Activated CD8-positive, alpha-beta memory T cell treated with anti-CD3 and anti-CD28 coated beads, Interleukin-2, amount 50 U/mL, for 1 hour (primary cell): Measurements from ENCODE around the gene HBQ1.
"Not testable (repeated sequence)": the region's sequence is repeated elsewhere in the genome, so short reads cannot be mapped to it uniquely, and the experiment has no call there.

ENCODE experiments used
- DNase-seq: peaks from one replicate; pipeline ENCODE4 v3.0.0-alpha.2; 2020; ENCODE audit errors: extremely low read depth

HBQ1 gene

GRCh38 chr16:160691-161190, 19.5 kb upstream of the HBQ1 start:
- no peak for DNase-seq

DNA sequence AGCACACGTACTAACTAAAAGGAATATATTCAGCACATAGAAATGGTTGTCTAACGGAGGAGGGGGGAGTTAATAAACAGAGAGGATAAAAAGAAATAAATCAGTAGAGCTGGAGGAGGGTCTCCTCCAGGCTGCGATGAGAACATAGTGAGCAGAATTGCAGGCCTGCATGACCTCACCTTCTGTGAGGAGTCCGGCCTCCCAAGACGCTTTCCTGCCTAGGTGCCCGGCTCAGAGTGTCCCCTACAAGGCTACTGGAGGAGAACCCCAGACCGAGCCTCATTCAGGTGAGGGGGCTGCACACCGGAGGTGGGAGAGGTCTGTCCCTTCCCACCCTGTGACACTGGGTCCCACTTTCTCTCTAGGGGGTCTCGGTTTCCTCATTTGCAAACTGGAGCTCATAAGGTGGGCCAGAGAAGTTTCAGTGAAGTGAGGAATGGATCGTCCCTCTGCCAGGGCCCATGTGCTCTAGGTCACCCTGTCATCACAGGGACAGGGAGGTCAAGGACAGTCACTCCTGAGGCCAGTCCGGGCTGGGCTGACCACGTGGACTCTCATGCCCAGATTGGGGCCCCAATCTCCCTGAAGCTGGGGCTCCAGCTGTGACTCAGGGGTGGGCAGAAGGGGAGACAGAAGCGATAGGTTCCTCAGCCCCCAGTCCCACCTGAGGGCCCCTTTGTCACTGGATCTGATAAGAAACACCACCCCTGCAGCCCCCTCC, 17.8 kb upstream of the HBQ1 start:
- no peak for DNase-seq

GRCh38 chr16:163139-163538, 17.1 kb upstream of the HBQ1 start:
- not testable (repeated sequence) for DNase-seq

GRCh38 chr16:163696-164095, 16.6 kb upstream of the HBQ1 start:
- not testable (repeated sequence) for DNase-seq

- not testable (repeated sequence) for DNase-seq
Observed at GRCh38 chr16:164134-164823, 16.0 kb upstream of the HBQ1 start.

- DNase-seq: no peak
Observed at GRCh38 chr16:164827-165538, 15.3 kb upstream of the HBQ1 start.

GRCh38 chr16:165539-166374, 14.5 kb upstream of the HBQ1 start, which contains the start of gene HBM:
HBM (plus strand) TSS chr16:165978; CDS start chr16:165998, 20 bp downstream.
- no peak for DNase-seq

GRCh38 chr16:166375-167121, 13.7 kb upstream of the HBQ1 start:
- DNase-seq: no peak

DNA sequence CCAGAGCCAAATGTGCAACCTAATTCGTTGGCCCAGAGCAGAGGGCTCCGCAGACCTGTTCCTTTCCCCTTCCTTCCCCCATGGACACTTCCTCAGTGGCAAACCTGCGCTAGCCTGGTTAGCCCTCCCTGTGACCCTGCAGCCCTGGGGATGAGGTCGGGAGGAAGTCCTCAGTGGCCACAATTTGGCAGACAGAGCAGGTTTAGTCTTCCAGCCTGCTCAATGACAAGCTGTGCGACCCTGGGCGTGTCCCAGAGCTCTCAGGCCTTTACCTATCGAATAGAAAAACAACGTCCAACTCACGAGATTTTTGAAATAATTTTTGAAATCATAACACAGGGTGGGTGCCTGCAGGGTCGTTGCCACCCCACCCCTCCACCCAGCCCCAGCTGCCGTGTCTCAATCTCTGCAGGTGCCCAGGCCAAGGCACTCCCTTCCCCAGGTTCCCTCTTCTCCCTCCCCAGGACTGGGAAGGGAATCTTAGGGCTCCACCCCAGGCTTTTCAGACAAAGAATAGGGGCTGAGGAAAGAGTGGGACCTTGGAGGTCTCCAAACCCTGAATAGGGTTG, 13.1 kb upstream of the HBQ1 start:
- no peak for DNase-seq

DNA sequence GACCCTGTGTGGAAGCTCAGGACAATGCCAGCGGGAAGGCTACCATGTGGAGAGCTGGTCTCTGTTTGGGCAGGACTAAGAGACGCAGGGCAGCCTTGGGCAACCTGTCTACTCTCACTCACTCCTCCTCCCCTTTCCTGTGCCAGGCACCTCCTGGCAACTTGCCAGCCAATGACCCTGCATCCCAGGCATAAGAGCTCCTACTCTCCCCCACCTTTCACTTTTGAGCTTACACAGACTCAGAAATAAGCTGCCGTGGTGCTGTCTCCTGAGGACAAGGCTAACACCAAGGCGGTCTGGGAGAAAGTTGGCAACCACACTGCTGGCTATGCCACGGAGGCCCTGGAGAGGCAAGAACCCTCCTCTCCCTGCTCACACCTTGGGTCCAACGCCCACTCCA, 11.8 kb upstream of the HBQ1 start:
- DNase-seq: no peak

GRCh38 chr16:169014-169413, 11.2 kb upstream of the HBQ1 start:
- no peak for DNase-seq

DNA sequence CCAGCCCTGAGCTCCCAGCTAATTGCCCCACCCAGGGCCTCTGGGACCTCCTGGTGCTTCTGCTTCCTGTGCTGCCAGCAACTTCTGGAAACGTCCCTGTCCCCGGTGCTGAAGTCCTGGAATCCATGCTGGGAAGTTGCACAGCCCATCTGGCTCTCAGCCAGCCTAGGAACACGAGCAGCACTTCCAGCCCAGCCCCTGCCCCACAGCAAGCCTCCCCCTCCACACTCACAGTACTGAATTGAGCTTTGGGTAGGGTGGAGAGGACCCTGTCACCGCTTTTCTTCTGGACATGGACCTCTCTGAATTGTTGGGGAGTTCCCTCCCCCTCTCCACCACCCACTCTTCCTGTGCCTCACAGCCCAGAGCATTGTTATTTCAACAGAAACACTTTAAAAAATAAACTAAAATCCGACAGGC, 10.2 kb upstream of the HBQ1 start:
- not testable (repeated sequence) for DNase-seq

DNA sequence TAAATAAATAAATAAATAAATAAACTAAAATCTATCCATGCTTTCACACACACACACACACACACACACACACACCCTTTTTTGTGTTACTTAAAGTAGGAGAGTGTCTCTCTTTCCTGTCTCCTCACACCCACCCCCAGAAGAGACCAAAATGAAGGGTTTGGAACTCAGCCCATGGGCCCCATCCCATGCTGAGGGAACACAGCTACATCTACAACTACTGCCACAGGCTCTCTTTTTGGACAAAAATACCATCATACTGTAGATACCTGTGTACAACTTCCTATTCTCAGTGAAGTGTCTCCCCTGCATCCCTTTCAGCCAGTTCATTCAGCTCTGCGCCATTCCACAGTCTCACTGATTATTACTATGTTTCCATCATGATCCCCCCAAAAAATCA, 9.5 kb upstream of the HBQ1 start:
- DNase-seq: no peak

- not testable (repeated sequence) for DNase-seq
Observed at GRCh38 chr16:172374-172941, 7.8 kb upstream of the HBQ1 start, which contains the start of gene HBA2. HBA2 (plus strand) TSS chr16:172876; CDS start chr16:172913, 37 bp downstream.

DNA sequence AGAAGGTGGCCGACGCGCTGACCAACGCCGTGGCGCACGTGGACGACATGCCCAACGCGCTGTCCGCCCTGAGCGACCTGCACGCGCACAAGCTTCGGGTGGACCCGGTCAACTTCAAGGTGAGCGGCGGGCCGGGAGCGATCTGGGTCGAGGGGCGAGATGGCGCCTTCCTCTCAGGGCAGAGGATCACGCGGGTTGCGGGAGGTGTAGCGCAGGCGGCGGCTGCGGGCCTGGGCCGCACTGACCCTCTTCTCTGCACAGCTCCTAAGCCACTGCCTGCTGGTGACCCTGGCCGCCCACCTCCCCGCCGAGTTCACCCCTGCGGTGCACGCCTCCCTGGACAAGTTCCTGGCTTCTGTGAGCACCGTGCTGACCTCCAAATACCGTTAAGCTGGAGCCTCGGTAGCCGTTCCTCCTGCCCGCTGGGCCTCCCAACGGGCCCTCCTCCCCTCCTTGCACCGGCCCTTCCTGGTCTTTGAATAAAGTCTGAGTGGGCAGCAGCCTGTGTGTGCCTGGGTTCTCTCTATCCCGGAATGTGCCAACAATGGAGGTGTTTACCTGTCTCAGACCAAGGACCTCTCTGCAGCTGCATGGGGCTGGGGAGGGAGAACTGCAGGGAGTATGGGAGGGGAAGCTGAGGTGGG, 6.9 kb upstream of the HBQ1 start:
- not testable (repeated sequence) for DNase-seq

DNA sequence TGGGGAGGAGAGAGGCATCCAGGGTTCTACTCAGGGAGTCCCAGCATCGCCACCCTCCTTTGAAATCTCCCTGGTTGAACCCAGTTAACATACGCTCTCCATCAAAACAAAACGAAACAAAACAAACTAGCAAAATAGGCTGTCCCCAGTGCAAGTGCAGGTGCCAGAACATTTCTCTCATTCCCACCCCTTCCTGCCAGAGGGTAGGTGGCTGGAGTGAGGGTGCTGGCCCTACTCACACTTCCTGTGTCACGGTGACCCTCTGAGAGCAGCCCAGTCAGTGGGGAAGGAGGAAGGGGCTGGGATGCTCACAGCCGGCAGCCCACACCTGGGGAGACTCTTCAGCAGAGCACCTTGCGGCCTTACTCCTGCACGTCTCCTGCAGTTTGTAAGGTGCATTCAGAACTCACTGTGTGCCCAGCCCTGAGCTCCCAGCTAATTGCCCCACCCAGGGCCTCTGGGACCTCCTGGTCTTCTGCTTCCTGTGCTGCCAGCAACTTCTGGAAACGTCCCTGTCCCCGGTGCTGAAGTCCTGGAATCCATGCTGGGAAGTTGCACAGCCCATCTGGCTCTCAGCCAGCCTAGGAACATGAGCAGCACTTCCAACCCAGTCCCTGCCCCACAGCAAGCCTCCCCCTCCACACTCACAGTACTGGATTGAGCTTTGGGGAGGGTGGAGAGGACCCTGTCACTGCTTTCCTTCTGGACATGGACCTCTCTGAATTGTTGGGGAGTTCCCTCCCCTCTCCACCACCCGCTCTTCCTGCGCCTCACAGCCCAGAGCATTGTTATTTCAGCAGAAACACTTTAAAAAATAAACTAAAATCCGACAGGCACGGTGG, 6.1 kb upstream of the HBQ1 start:
- DNase-seq: not testable (repeated sequence)

- DNase-seq: no peak
Observed at GRCh38 chr16:175011-175949, 5.0 kb upstream of the HBQ1 start.
